Measurements from ENCODE around the gene MAPKAPK2.

Gene MAPKAPK2

DNA sequence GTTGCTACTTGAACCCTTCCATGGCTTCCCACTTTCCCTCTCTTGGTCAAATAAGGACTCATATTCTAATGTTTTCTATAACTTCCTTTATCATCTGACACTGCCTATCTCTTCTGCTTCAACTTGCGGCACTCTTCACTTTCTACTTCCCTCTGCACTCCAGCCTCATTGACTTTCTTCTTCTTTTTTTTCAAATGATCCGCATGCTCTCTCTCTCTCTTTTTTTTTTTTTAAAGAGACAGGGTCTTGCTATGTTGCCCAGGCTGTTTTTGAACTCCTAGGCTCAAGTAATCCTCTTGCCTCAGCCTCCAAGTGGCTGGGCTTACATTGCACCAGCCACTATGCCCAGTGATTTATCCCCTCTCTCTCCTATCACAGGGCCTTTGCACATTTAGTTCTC is 94.9 kb downstream of the MAPKAPK2 start:
- Histone ChIP-seq H3K9me3 (ENCODE audit: insufficient read depth, low read depth, low read length) (no peaks in the 10 kb centered on the region), H3K27me3 (ENCODE audit: insufficient read depth, low read length, poor library complexity, severe bottlenecking) (no peaks in the 10 kb centered on the region), H3K4me3 (ENCODE audit: low read length, poor library complexity, severe bottlenecking) (no peak overlapping the region), H3K9me2 (replicated peaks; ENCODE audit: low read depth, low read length) (no peaks in the 10 kb centered on the region), H4K20me1 (ENCODE audit: insufficient read depth, low read length, poor library complexity, severe bottlenecking) (no peaks in the 10 kb centered on the region), H3F3A (ENCODE audit: low read depth) (peaks cover 11% of the 10 kb centered on the region), H3K36me3 (ENCODE audit: insufficient read depth, low read length) (no peaks in the 10 kb centered on the region), H2AFZ (ENCODE audit: low read length) (peak overlapping the region; percentile 22; the same call in 1 of the 2 replicates), H3K4me2 (ENCODE audit: low read depth, low read length, poor library complexity, severe bottlenecking) (no peak overlapping the region), H3K9ac (ENCODE audit: low read depth, low read length, poor library complexity, severe bottlenecking) (no peak overlapping the region), H3K79me2 (ENCODE audit: insufficient read depth, low read length) (no peaks in the 10 kb centered on the region), H3K4me1 (ENCODE audit: insufficient read depth, low read length, poor library complexity, severe bottlenecking) (peaks cover 69% of the 10 kb centered on the region)
- TF ChIP-seq, protein P1, sequence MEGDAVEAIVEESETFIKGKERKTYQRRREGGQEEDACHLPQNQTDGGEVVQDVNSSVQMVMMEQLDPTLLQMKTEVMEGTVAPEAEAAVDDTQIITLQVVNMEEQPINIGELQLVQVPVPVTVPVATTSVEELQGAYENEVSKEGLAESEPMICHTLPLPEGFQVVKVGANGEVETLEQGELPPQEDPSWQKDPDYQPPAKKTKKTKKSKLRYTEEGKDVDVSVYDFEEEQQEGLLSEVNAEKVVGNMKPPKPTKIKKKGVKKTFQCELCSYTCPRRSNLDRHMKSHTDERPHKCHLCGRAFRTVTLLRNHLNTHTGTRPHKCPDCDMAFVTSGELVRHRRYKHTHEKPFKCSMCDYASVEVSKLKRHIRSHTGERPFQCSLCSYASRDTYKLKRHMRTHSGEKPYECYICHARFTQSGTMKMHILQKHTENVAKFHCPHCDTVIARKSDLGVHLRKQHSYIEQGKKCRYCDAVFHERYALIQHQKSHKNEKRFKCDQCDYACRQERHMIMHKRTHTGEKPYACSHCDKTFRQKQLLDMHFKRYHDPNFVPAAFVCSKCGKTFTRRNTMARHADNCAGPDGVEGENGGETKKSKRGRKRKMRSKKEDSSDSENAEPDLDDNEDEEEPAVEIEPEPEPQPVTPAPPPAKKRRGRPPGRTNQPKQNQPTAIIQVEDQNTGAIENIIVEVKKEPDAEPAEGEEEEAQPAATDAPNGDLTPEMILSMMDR (conservative IDR thresholded peaks at IDR 0.05; ENCODE audit: low read length): no peak
- no peak for TF ChIP-seq EZH2phosphoT487 (IDR thresholded peaks at IDR 0.05; ENCODE audit: borderline replicate concordance)

DNA sequence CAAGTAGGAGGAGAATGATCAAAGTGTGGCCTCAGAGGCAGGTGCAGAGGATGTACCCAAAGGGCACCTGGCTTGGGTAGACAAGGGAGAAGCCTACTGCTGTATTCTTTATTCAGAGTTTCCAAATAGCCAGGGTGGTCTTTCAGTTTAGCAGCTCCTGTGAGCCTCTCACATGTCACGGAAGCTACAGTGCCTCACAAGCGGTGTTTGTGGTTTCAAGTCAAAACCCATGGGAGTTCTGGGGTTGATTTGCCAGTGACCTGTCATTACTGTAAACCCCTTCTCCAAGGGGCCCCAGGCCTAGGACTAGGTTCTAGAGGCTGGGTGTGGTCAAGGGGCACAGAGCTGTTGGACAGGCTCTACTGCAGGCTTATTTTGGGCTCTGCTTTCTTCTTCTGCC is 97.7 kb downstream of the MAPKAPK2 start:
- Histone ChIP-seq H3K36me3 (ENCODE audit: insufficient read depth, low read length) (no peaks in the 10 kb centered on the region), H3K27me3 (ENCODE audit: insufficient read depth, low read length, poor library complexity, severe bottlenecking) (no peaks in the 10 kb centered on the region), H4K20me1 (ENCODE audit: insufficient read depth, low read length, poor library complexity, severe bottlenecking) (no peaks in the 10 kb centered on the region), H3K79me2 (ENCODE audit: insufficient read depth, low read length) (no peaks in the 10 kb centered on the region), H3K9ac (ENCODE audit: low read depth, low read length, poor library complexity, severe bottlenecking) (peak overlapping the region; percentile 83), H2AFZ (ENCODE audit: low read length) (no peak overlapping the region), H3F3A (ENCODE audit: low read depth) (peaks cover 11% of the 10 kb centered on the region), H3K4me1 (ENCODE audit: insufficient read depth, low read length, poor library complexity, severe bottlenecking) (peaks cover 86% of the 10 kb centered on the region), H3K9me3 (ENCODE audit: insufficient read depth, low read depth, low read length) (no peaks in the 10 kb centered on the region), H3K4me3 (ENCODE audit: low read length, poor library complexity, severe bottlenecking) (peak overlapping the region; percentile 70), H3K9me2 (replicated peaks; ENCODE audit: low read depth, low read length) (no peaks in the 10 kb centered on the region), H3K4me2 (ENCODE audit: low read depth, low read length, poor library complexity, severe bottlenecking) (peak overlapping the region; percentile 94)
- no peak for TF ChIP-seq EZH2phosphoT487 (IDR thresholded peaks at IDR 0.05; ENCODE audit: borderline replicate concordance)
- TF ChIP-seq, protein P1 (conservative IDR thresholded peaks at IDR 0.05; ENCODE audit: low read length): no peak

DNA sequence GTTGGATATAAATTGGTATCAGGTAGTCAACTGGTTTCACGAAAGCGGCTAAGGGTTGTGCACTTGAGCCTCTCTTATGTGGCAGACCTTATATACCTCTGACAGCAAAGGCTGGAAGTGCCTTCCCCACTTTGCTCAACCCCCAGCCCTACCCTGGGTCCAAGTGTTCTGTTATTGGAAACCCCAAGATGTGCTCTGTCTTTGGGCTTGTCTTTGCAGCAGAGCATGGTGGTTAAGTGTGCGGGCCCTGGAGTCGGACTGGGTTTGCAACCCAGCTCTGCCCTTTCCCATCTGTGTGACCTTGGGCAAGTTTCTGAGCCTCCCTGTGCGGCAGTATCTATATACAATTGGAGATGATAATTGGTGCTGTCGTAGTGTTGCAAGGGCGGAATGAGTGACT is 98.8 kb downstream of the MAPKAPK2 start:
- Histone ChIP-seq H3K4me2 (ENCODE audit: low read depth, low read length, poor library complexity, severe bottlenecking) (peak overlapping the region; percentile 94), H3K27me3 (ENCODE audit: insufficient read depth, low read length, poor library complexity, severe bottlenecking) (no peaks in the 10 kb centered on the region)

More for the DNA sequence above, 98.8 kb downstream of the MAPKAPK2 start:
- Histone ChIP-seq H3K79me2 (ENCODE audit: insufficient read depth, low read length) (no peaks in the 10 kb centered on the region), H3K9me2 (replicated peaks; ENCODE audit: low read depth, low read length) (no peaks in the 10 kb centered on the region), H3K4me1 (ENCODE audit: insufficient read depth, low read length, poor library complexity, severe bottlenecking) (peaks cover 92% of the 10 kb centered on the region), H3F3A (ENCODE audit: low read depth) (peaks cover 11% of the 10 kb centered on the region), H3K9ac (ENCODE audit: low read depth, low read length, poor library complexity, severe bottlenecking) (peak overlapping the region; percentile 83), H3K36me3 (ENCODE audit: insufficient read depth, low read length) (no peaks in the 10 kb centered on the region), H3K4me3 (ENCODE audit: low read length, poor library complexity, severe bottlenecking) (no peak overlapping the region), H3K9me3 (ENCODE audit: insufficient read depth, low read depth, low read length) (no peaks in the 10 kb centered on the region), H2AFZ (ENCODE audit: low read length) (no peak overlapping the region), H4K20me1 (ENCODE audit: insufficient read depth, low read length, poor library complexity, severe bottlenecking) (no peaks in the 10 kb centered on the region)
- TF ChIP-seq, protein P1 (conservative IDR thresholded peaks at IDR 0.05; ENCODE audit: low read length): no peak
- TF ChIP-seq EZH2phosphoT487 (IDR thresholded peaks at IDR 0.05; ENCODE audit: borderline replicate concordance): no peak

All from Loucy (cell line).